Tibial artery (tissue), 4 donors: ENCODE data around the gene FLRT1.

Source experiments
- DNase-seq, 2 donors: peaks; one replicate each; pipeline ENCODE4 v3.0.0-alpha.2; 2019
- H3K27ac ChIP-seq, 2 donors: fragments of 200-600 bp; sonication (generic) in 1 of 2; 1 replicate in 1 of 2; 2 replicates in 1 of 2; pipeline ENCODE4 v1.5.1; 2018 to 2019; ENCODE audit warnings: mild to moderate bottlenecking in 1 of 2
- H3K27me3 ChIP-seq, 2 donors: fragments of 200-600 bp; sonication (generic) in 1 of 2; one replicate each; pipeline versions ENCODE4 v1.5.1 to v1.6.0; 2016 to 2019
- H3K36me3 ChIP-seq, 3 donors: fragments of 200-600 bp; sonication (generic) in 2 of 3; one replicate each; pipeline ENCODE4 v1.5.1; 2016 to 2019; ENCODE audit warnings: mild to moderate bottlenecking in 2 of 3
- H3K4me1 ChIP-seq, 4 donors: fragments of 200-600 bp; sonication (generic) in 2 of 4; 1 replicate in 3 of 4; 2 replicates in 1 of 4; pipeline ENCODE4 v1.5.1; 2016 to 2019
- H3K4me3 ChIP-seq, 2 donors: fragments of 200-600 bp; sonication (generic) in 1 of 2; 1 replicate in 1 of 2; 2 replicates in 1 of 2; pipeline ENCODE4 v1.5.1; 2018 to 2019; ENCODE audit warnings: mild to moderate bottlenecking in 2 of 2
- H3K9me3 ChIP-seq, 3 donors: fragments of 200-600 bp; sonication (generic) in 1 of 3; one replicate each; pipeline ENCODE4 v1.5.1; 2016 to 2019
- CTCF ChIP-seq, 2 experiments: fragments of 200-600 bp in 1 of 2; fragments of 450-650 bp in 1 of 2; IDR thresholded peaks; one replicate each; pipeline ENCODE4 v1.5.1; 2017 to 2019; ENCODE audit warnings: antibody characterized with exemption in 2 of 2, mild to moderate bottlenecking in 1 of 2, moderate library complexity in 1 of 2
- intact Hi-C: fragments of 100-400 bp; cut with DNase I; formaldehyde crosslinking; loops from one replicate; pipeline ENCODE4 v1.15.0; 2023; ENCODE audit warnings: low total_unique reads

Gene FLRT1

GRCh38 chr11:64035081-64035524, 628 bp upstream of the FLRT1 start:
- no peak for DNase-seq
- intact Hi-C loops = no loop called here

GRCh38 chr11:64036087-64037026, 626 bp downstream of the FLRT1 start:
- no peak for TF ChIP-seq CTCF (IDR thresholded peaks at IDR 0.05)
- peaks cover 0 to 50% of the 10 kb centered on the region in 2 donors for H3K27me3 ChIP-seq
- no peaks in the 10 kb centered on the region for H3K36me3 ChIP-seq
- intact Hi-C loops = no loop called here
- H3K27ac ChIP-seq = no peak overlapping the region
- peaks cover 0 to 26% (median 20%) of the 10 kb centered on the region in 4 donors for H3K4me1 ChIP-seq
- no peaks in the 10 kb centered on the region for H3K9me3 ChIP-seq
- no peak for DNase-seq
- H3K4me3 ChIP-seq = peak overlapping the region; percentile 36 to 54

More at GRCh38 chr11:64035081-64035524, 628 bp upstream of the FLRT1 start:
- Histone ChIP-seq H3K4me1 (peaks cover 0 to 26% (median 20%) of the 10 kb centered on the region in 4 donors), H3K27ac (no peak overlapping the region), H3K9me3 (no peaks in the 10 kb centered on the region), H3K36me3 (no peaks in the 10 kb centered on the region), H3K27me3 (peaks cover 0 to 50% of the 10 kb centered on the region in 2 donors), H3K4me3 (peak overlapping the region; percentile 36 to 54)
- TF ChIP-seq CTCF (IDR thresholded peaks at IDR 0.05) = no peak

GRCh38 chr11:64037027-64037634, 1.4 kb downstream of the FLRT1 start:
- DNase-seq = no peak
- Histone ChIP-seq H3K36me3 (no peaks in the 10 kb centered on the region), H3K4me3 (peak overlapping the region in 1 of 2 donors; percentile 54), H3K9me3 (no peaks in the 10 kb centered on the region), H3K27ac (no peak overlapping the region), H3K4me1 (peaks cover 0 to 26% (median 20%) of the 10 kb centered on the region in 4 donors), H3K27me3 (peaks cover 0 to 46% of the 10 kb centered on the region in 2 donors)
- intact Hi-C loops = no loop called here
- TF ChIP-seq CTCF (IDR thresholded peaks at IDR 0.05) = no peak

GRCh38 chr11:64038500-64038899, 2.8 kb downstream of the FLRT1 start:
- intact Hi-C loops = no loop called here
- Histone ChIP-seq H3K9me3 (no peaks in the 10 kb centered on the region), H3K4me3 (no peak overlapping the region), H3K27me3 (peaks cover 0 to 32% of the 10 kb centered on the region in 2 donors), H3K36me3 (no peaks in the 10 kb centered on the region), H3K4me1 (peaks cover 0 to 26% (median 20%) of the 10 kb centered on the region in 4 donors), H3K27ac (no peak overlapping the region)
- DNase-seq = no peak
- no peak for TF ChIP-seq CTCF (IDR thresholded peaks at IDR 0.05)

GRCh38 chr11:64039012-64039665, 3.4 kb downstream of the FLRT1 start:
- no peaks in the 10 kb centered on the region for H3K9me3 ChIP-seq
- intact Hi-C loops = no loop called here
- no peak for DNase-seq
- H3K27me3 ChIP-seq = peaks cover 0 to 25% of the 10 kb centered on the region in 2 donors
- H3K4me3 ChIP-seq = no peak overlapping the region
- TF ChIP-seq CTCF (IDR thresholded peaks at IDR 0.05) = no peak
- H3K36me3 ChIP-seq = no peaks in the 10 kb centered on the region
- H3K4me1 ChIP-seq = peaks cover 0 to 26% (median 20%) of the 10 kb centered on the region in 4 donors
- H3K27ac ChIP-seq = no peak overlapping the region
